GM18505 (cell line): ENCODE data around the gene ATXN10.

ENCODE experiments used
- ATAC-seq: cut with Tn5 transposase; IDR thresholded peaks from one replicate; pipeline ENCODE4 v1.9.1; 2021; ENCODE audit not compliant: unreplicated experiment
- POLR2A ChIP-seq: IDR thresholded peaks from 4 replicates; pipeline ENCODE4 v1.6.1; 2011; ENCODE audit warnings: borderline replicate concordance; ENCODE audit not compliant: insufficient read depth, insufficient read length; ENCODE audit errors: extremely low read depth

The ATXN10 gene

GRCh38 chr22:45882881-45883810 is 211.5 kb downstream of the ATXN10 start:
- no peak for TF ChIP-seq POLR2A
- no peak for ATAC-seq

DNA sequence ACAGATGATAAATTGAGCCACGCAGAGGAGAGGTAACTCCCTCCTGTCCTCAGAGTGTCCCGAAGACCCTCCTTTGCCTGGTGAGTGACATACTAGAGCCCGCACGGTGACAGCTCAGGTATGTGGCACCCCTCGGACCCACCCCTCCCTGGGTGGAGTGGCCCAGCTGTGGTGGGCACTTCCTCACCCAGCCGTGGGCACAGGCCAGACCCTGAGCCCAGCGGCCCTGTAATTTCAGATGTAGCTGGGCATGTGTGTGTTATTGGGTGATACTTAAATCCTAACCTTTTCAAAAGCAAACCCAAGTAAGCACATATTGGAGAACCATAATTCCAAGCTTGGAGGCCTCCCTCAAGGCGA is 212.2 kb downstream of the ATXN10 start:
- TF ChIP-seq POLR2A, result no peak
- ATAC-seq, result no peak

DNA sequence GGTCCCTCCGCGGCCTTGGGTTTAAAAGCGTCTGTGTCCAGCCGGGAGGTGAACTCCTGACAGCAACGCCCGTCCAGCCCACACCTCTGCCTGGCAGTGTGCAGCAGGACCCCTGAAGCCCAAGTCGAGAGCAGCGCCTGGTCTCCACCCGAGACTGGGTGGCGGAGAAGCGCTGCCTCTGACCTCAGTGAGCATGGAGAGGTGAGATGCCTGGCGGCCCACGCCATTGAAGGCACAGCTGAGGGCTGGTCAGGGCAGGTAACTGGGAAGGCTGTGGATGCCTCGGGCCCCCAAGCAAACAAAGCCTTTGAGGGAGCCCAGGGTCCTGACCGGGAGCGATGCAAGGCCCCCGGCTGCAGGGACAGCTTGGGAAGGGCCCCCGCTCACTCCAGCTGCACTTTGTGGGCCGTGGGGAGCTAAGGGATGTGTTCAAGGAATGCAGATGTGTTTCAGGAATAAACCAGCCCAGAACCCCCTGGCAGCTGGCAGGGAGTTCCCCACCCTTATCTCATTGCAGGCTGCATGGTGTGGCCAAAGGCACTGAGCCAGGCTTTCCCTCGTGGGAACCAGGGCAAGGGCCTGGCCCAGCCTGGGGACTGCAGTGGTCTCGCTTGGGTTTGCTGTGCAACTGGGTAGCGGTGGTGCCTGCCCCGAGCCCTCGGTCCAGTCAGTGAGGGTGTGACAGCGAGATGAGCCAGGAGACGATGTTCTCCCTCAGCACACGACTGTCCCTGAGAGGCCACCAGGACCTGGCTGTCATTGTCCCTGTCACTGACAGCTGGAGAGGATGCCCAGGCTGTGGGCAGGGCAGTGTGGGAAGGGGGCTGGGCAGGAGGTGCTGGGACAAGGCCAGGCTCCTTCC is 212.8 kb downstream of the ATXN10 start:
- no peak for TF ChIP-seq POLR2A

DNA sequence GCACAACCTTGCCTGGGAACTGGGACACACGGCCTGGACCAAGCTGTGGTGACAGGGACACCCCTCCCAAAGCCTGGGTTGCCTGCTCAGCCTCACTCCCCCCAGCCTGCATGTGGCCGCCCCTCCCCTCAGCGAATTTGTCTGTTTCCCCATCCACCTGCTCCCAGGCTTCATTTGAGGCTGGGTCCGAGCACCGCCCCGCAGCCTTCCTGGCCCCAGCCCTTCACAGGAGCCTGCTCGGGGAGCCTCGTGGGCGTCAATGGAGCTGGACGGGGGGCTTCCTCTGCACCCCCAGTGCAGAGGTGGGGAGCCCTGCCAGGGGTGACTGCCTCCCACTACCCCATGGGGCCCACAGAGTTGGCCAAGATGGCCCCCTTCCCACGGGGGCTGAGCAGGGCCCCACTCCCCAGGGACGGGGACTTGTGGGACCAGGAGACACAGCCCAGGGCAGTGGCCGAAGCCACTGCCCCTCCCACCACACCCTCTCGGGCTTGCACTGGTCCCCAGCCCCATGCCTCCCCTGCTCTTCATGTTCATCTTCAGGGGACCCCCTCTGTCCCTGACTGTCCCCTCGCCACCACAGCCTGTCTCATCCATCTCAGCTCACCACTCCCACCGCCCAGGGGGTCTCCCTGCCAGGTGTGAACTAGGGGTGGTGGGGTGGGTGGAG is 213.7 kb downstream of the ATXN10 start:
- no peak for TF ChIP-seq POLR2A
- ATAC-seq, result no peak

More for the DNA sequence above, 212.8 kb downstream of the ATXN10 start:
- ATAC-seq, result no peak

- TF ChIP-seq POLR2A, result no peak
- no peak for ATAC-seq
These were observed 214.3 kb downstream of the ATXN10 start for GRCh38 chr22:45885941-45886395.

- no peak for TF ChIP-seq POLR2A
- no peak for ATAC-seq
These were observed 214.9 kb downstream of the ATXN10 start for GRCh38 chr22:45886540-45886939.

- no peak for TF ChIP-seq POLR2A
- no peak for ATAC-seq
These were observed 215.8 kb downstream of the ATXN10 start for GRCh38 chr22:45887202-45888131.

DNA sequence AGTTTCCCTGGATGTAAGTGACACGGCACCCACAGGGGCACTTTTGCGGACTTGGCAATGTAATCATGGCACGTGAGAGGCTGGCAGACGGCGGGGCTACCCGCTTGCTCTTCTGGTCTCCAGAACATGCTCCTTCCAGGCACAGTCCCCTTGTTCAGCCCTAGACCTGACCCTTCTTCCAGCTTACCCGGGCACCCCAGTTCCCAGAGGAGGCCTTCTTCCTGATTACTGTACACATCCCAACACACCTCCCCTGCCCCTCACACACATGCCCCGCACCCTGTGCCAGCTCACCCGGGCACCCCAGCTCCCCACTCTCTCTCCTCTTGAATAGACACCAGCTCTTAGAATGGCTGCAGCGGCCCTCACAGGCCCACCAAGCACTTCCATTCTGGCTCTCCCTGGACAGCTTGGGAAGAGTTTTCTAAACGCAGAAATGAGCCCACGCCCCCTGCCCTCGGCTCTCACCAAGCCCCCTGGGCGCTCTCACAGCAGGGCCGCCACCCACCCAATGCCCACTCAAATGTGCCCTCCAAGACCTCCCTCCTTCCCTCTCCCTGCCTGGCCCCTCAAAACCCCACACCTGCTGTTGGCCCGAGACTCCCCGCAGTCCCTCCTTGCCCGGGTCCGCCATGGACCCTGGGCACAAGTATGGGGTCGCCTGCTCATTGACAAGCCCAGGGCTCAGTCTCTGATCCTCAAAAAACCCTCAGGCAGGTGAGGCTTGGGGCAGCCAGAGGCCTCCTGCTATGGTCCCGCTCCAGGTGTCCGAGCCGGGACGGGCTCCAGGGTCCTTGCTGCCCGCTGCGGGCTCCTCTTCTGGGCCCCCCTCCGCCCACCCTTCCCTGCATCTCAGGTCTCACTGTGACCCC is 216.8 kb downstream of the ATXN10 start:
- no peak for ATAC-seq
- TF ChIP-seq POLR2A, result no peak

- ATAC-seq, result no peak
- no peak for TF ChIP-seq POLR2A
These were observed 217.5 kb downstream of the ATXN10 start for GRCh38 chr22:45889093-45889538.

- ATAC-seq, result no peak
- TF ChIP-seq POLR2A, result no peak
These were observed 218.1 kb downstream of the ATXN10 start for GRCh38 chr22:45889539-45890350.

- ATAC-seq, result no peak
- no peak for TF ChIP-seq POLR2A
These were observed 218.7 kb downstream of the ATXN10 start for GRCh38 chr22:45890351-45890635.
